HepG2 (cell line): Measurements from ENCODE around the gene RAB3C. TPM values are rescaled to one million over a fixed set of nuclear protein-coding genes. Genes with fewer than 3 reads are reported as not detected.
"Not testable (repeated sequence)": the region's sequence is repeated elsewhere in the genome, so short reads cannot be mapped to it uniquely, and the experiment has no call there.

Experiments
- ATAC-seq: fragments of 200-7000 bp; cut with Tn5 transposase; 3 replicates; pipeline ENCODE4 v1.9.1; 2020; ENCODE audit warnings: mild to moderate bottlenecking, moderate library complexity
- BruUV-seq: library from RNA; stranded (reverse); fragments of 400-500 nt; replicated peaks from 2 replicates; lab custom pipeline; 2021; lab: Mats Ljungman, UMichigan
- CTCF ChIA-PET: fragments of 300-600 bp; formaldehyde crosslinking; extraction: SDS; loops from one replicate; lab custom pipeline; 2021; ENCODE audit warnings: low total read pairs, inconsistent platforms, low intra/inter-chr PET ratio; lab: Yijun Ruan, JAX
- POLR2A ChIA-PET: fragments of 350-600 bp; sonication (Branson Sonifier 250); formaldehyde crosslinking; loops from one replicate; lab custom pipeline; 2020; ENCODE audit warnings: antibody characterized with exemption, inconsistent platforms; lab: Yijun Ruan, JAX
- DNase-seq: peaks from one replicate; pipeline ENCODE4 v3.0.0-alpha.2; 2015; ENCODE audit warnings: low spot score
- FAIRE-seq: peaks from 3 replicates; lab custom pipeline; 2011; peaks lifted over from hg19 to GRCh38; lab: Jason Lieb, UNC
- H2AFZ ChIP-seq: one replicate; pipeline ENCODE4 v1.6.1; 2011; ENCODE audit warnings: low read length, inconsistent platforms
- H3K27ac ChIP-seq: fragments of 300-600 bp; 3 replicates; pipeline ENCODE4 v1.8.0; 2011; ENCODE audit warnings: mixed run types, mild to moderate bottlenecking, mixed read lengths, low read length, inconsistent platforms; ENCODE audit not compliant: insufficient read depth; ENCODE audit errors: extremely low read length
- H3K27me3 ChIP-seq, 2 experiments: fragments of 200-600 bp in 1 of 2; 2 replicates in 1 of 2; 3 replicates in 1 of 2; pipeline versions ENCODE4 v1.6.0 to v1.8.0; 2011; ENCODE audit warnings: low read length in 2 of 2, mild to moderate bottlenecking in 2 of 2, moderate library complexity in 2 of 2, inconsistent platforms in 1 of 2; ENCODE audit not compliant: insufficient read depth in 2 of 2, control insufficient read depth in 1 of 2
- H3K36me3 ChIP-seq, 2 experiments: fragments of 200-600 bp in 1 of 2; replicated peaks in 1 of 2; 2 replicates in 1 of 2; 3 replicates in 1 of 2; pipeline versions ENCODE4 v1.5.1 to v1.8.0; 2011; ENCODE audit warnings: low read length in 2 of 2, inconsistent platforms in 1 of 2; ENCODE audit not compliant: insufficient read depth in 2 of 2, control insufficient read depth in 1 of 2
- H3K4me1 ChIP-seq: 2 replicates; pipeline ENCODE4 v1.5.1; 2012; ENCODE audit warnings: low read length, inconsistent platforms; ENCODE audit not compliant: insufficient read depth
- H3K4me2 ChIP-seq: 2 replicates; pipeline ENCODE4 v1.6.0; 2011; ENCODE audit warnings: low read depth, low read length, inconsistent platforms
- H3K4me3 ChIP-seq, 3 experiments: fragments of 200-600 bp in 1 of 3; sonication (generic), shearing (Covaris generic) in 1 of 3; replicated peaks in 1 of 3; 2 replicates each; pipeline ENCODE4 v1.5.1; 2011 to 2016; ENCODE audit warnings: low read length in 3 of 3, inconsistent platforms in 2 of 3, low read depth in 2 of 3, mild to moderate bottlenecking in 2 of 3, control low read depth in 1 of 3, mixed read lengths in 1 of 3; ENCODE audit not compliant: insufficient read depth in 1 of 3
- H3K79me2 ChIP-seq: one replicate; pipeline ENCODE4 v1.6.1; 2011; ENCODE audit warnings: low read length, inconsistent platforms; ENCODE audit not compliant: insufficient read depth
- H3K9ac ChIP-seq: 2 replicates; pipeline ENCODE4 v1.6.0; 2011; ENCODE audit warnings: mild to moderate bottlenecking, low read depth, low read length, inconsistent platforms; ENCODE audit not compliant: insufficient read depth
- H3K9me3 ChIP-seq: 2 replicates; pipeline ENCODE4 v1.5.1; 2012; ENCODE audit warnings: mild to moderate bottlenecking, low read length
- H4K20me1 ChIP-seq: 2 replicates; pipeline ENCODE4 v1.6.0; 2011; ENCODE audit warnings: inconsistent platforms, mild to moderate bottlenecking, low read length, moderate library complexity; ENCODE audit not compliant: insufficient read depth
- CENPX ChIP-seq: sonication (generic); formaldehyde crosslinking; IDR thresholded peaks from 2 replicates; pipeline ENCODE4 v1.9.0; 2021; ENCODE audit warnings: mild to moderate bottlenecking, missing genetic modification reagents, moderate library complexity
- DMAP1 ChIP-seq: IDR thresholded peaks from 2 replicates; pipeline ENCODE4 v1.6.1; 2016
- HDAC2 ChIP-seq: sonication (generic); formaldehyde crosslinking; IDR thresholded peaks from 2 replicates; pipeline ENCODE4 v1.4.0; 2020; ENCODE audit warnings: missing genetic modification reagents
- ZNF264 ChIP-seq: sonication (generic); formaldehyde crosslinking; IDR thresholded peaks from 2 replicates; pipeline ENCODE4 v1.4.0; 2020; ENCODE audit warnings: missing genetic modification reagents
- WGBS: methylation state at CpG from one replicate; pipeline ENCODE4 v1.1.6; 2017; ENCODE audit warnings: low lambda C conversion rate; 5-methylcytosine and 5-hydroxymethylcytosine counted together
- in situ Hi-C: cut with HindIII; loops from 2 replicates; pipeline ENCODE4 v1.10.0; 2017; ENCODE audit warnings: low pct_unique_long_range_greater_than_20kb; ENCODE audit not compliant: extremely low pct_ligation_motif_present
- intact Hi-C: fragments of 100-400 bp; cut with micrococcal nuclease; formaldehyde crosslinking; loops from one replicate; pipeline ENCODE4 v1.10.0; 2022; ENCODE audit not compliant: unreplicated experiment
- polyA plus RNA-seq, 8 experiments: library from polyadenylated mRNA; depleted of rRNA in 3 of 8; stranded (reverse) in 7 of 8; unstranded in 1 of 8; fragments of >200 nt; fragmentation: Illumina TruSeq in 4 of 8; extraction: Trizol in 4 of 8; gene quantifications; 2 replicates each; pipeline versions ENCODE4 v1.2.1 to v1.2.3, GENCODE V29; 2011 to 2016; ENCODE audit warnings: low read depth in 4 of 8, missing spikeins in 1 of 8, mixed read lengths in 1 of 8; ENCODE audit not compliant: insufficient read depth in 1 of 8
- total RNA-seq, 5 experiments: library from RNA; depleted of rRNA; stranded (reverse); fragments of >200 nt; fragmentation: Illumina TruSeq; extraction: Trizol; gene quantifications; 2 replicates each; pipeline ENCODE4 v1.2.3, GENCODE V29; 2016; ENCODE audit warnings: low read depth in 1 of 5
- TF ChIP-seq, protein P1 (sequence below): sonication (generic); formaldehyde crosslinking; IDR thresholded peaks from 2 replicates; pipeline ENCODE4 v1.4.0; 2020; ENCODE audit warnings: low read depth, missing genetic modification reagents

Gene RAB3C
- total and polyA plus RNA-seq, 2 of the 13 experiments (the other 11 are each of a cell fraction or from before 2014, with no cell fraction given) = not detected

DNA sequence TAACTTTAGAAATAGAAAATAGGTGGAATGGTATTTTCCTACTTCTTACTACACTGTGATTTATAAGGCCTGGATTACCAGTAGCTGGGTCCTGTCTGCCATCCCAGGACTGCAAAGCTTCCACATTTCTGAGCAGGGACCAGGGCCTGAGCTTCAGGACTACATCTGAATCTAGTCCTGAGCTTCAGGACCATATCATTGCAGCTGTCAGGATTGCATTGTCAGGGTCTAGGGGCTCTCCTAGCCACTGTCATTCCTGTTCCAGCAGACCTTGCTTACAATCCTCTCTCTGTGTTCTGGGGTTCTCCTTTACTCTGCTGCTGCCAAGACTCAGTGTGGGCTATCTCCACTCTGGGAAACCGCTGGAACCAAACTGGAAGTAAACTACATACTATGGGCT is 16.3 kb downstream of the RAB3C start (continued):
- TF ChIP-seq ZNF264 (CRISPR knock-in tag) (no peak), CENPX (CRISPR knock-in tag) (no peak), HDAC2 (CRISPR knock-in tag) (no peak), DMAP1 (no peak)
- TF ChIP-seq, protein P1, sequence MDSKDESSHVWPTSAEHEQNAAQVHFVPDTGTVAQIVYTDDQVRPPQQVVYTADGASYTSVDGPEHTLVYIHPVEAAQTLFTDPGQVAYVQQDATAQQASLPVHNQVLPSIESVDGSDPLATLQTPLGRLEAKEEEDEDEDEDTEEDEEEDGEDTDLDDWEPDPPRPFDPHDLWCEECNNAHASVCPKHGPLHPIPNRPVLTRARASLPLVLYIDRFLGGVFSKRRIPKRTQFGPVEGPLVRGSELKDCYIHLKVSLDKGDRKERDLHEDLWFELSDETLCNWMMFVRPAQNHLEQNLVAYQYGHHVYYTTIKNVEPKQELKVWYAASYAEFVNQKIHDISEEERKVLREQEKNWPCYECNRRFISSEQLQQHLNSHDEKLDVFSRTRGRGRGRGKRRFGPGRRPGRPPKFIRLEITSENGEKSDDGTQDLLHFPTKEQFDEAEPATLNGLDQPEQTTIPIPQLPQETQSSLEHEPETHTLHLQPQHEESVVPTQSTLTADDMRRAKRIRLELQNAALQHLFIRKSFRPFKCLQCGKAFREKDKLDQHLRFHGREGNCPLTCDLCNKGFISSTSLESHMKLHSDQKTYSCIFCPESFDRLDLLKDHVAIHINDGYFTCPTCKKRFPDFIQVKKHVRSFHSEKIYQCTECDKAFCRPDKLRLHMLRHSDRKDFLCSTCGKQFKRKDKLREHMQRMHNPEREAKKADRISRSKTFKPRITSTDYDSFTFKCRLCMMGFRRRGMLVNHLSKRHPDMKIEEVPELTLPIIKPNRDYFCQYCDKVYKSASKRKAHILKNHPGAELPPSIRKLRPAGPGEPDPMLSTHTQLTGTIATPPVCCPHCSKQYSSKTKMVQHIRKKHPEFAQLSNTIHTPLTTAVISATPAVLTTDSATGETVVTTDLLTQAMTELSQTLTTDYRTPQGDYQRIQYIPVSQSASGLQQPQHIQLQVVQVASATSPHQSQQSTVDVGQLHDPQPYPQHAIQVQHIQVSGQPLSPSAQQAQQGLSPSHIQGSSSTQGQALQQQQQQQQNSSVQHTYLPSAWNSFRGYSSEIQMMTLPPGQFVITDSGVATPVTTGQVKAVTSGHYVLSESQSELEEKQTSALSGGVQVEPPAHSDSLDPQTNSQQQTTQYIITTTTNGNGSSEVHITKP (CRISPR knock-in tag) = no peak

- H3K27ac ChIP-seq, H2AFZ ChIP-seq, H4K20me1 ChIP-seq, H3K4me1 ChIP-seq, H3K36me3 ChIP-seq, H3K27me3 ChIP-seq, H3K4me3 ChIP-seq, CTCF ChIA-PET, FAIRE-seq, BruUV-seq, POLR2A ChIA-PET, H3K79me2 ChIP-seq, DNase-seq, in situ Hi-C loops, H3K9me3 ChIP-seq, ATAC-seq, intact Hi-C loops, H3K9ac ChIP-seq, H3K4me2 ChIP-seq: not testable (repeated sequence)
- 25% methylated on average over 2 of the region's 2 CpGs for WGBS
These were observed 17.7 kb downstream of the RAB3C start for GRCh38 chr5:58600613-58601012.

- intact Hi-C loops = not testable (repeated sequence)
These were observed 20.0 kb downstream of the RAB3C start for GRCh38 chr5:58602889-58603288.

More at GRCh38 chr5:58602889-58603288, 20.0 kb downstream of the RAB3C start:
- H3K27ac ChIP-seq, H3K4me3 ChIP-seq, POLR2A ChIA-PET, H3K79me2 ChIP-seq, CTCF ChIA-PET, H3K4me1 ChIP-seq, DNase-seq, H2AFZ ChIP-seq, H3K9ac ChIP-seq, H3K27me3 ChIP-seq, H3K36me3 ChIP-seq, FAIRE-seq, H3K4me2 ChIP-seq, H3K9me3 ChIP-seq, in situ Hi-C loops, H4K20me1 ChIP-seq, ATAC-seq, BruUV-seq: not testable (repeated sequence)
- 5% methylated on average over 4 of the region's 4 CpGs for WGBS
